HuH-7.5 (cell line): ENCODE measurements around the gene HEXA.
"Not testable (repeated sequence)": the region's sequence is repeated elsewhere in the genome, so short reads cannot be mapped to it uniquely, and the experiment has no call there.

Experiments used
- DNase-seq: peaks from one replicate; pipeline ENCODE4 v3.0.0; 2011; ENCODE audit warnings: low spot score

Gene HEXA

DNA sequence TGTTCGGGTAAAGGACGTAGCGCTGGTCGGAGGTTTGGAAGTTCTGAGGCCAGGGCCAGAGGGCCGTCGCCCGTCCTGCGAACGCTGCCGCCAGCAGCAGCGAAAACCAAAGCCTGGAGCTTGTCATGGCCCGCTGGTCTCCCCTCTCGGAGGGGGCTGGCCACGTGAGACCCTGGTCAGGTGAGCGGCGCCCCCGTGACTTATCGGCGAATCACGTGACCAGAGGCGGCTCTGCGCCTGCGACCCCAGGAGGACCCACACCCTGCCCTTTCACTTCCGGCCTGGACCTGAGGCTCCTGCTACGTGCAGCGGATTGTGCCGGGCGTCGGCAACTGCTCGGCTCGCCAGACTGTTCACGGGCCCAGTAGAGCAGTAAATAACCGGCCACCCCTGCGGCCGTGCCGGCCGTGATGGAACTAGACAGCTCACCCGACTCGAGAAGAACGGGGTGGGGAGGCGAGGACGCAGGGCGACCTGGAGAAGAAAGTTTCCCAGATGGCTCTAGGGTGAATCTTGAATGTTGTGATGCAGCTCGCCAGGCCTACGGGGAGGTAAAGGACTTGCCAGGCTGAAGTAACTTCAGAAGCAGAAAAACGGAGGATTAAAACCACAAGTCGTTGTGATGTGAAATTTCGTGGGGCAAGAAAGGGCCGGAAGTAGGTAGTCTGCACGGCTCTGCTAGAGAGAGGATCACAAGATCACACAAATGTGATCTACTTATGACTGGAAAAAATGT lies at the start of gene HEXA:
TSS of gene HEXA (minus strand) at position 169 of the 736 bp plus-strand sequence. CDS start at position 127, 42 bp downstream.
- DNase-seq, result peak; percentile 95

DNA sequence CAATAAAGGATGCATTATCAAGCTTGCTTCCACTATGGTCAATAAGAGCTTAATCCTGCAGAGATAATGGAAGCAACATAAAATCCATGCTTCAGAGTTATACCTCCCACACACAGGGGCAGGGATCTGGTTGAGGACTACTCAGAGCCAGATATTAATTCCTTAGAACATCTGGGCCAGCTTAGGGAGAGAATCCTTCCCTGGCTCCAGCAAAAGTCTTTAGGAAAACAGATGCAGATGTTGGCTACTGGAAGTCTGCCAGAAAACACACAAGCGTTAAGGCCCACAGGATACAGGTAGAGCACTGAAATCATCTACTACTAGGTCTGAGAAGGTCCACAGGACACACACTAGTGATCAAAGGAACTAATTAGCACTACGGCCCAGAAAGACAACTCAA lies 47.4 kb upstream of the HEXA start:
- no peak for DNase-seq

DNA sequence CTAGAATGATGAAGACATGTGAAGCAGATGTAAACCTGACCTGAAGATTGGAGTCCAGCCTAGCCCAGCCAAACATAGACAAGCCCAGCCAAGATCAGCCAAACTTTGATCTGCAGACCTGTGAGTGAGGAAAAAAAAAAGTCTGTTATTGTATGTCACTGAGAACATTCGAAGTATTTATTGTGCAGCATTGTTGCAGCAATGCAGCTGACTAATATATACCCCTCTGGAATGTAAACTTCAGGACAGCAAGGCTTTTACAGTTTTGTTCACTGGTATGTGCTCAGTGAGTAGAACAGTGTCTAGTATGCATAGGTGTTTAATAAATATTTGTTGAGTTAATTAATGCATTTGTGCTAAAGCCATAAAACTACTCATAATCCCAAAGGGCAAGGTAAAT lies 45.7 kb upstream of the HEXA start:
- DNase-seq, result no peak

DNA sequence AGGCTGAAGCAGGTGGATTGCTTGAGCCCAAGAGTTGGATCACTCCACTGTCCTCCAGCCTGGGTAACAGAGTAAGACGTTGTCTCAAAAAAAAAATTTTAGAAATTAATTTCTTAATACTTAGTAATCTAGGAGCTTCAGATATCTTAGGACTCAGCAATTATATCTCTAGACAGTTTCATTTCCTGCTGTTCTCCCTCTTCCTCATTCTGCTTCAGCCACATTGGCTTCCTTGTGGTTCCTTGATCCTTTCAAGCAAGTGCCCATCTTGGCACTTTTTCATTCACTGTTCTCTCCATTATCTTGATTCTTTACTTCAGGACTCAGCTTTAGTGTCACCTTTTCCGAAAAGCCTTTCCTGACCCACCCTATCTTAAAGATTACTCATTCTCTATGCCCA lies 44.8 kb upstream of the HEXA start:
- DNase-seq, result no peak

DNA sequence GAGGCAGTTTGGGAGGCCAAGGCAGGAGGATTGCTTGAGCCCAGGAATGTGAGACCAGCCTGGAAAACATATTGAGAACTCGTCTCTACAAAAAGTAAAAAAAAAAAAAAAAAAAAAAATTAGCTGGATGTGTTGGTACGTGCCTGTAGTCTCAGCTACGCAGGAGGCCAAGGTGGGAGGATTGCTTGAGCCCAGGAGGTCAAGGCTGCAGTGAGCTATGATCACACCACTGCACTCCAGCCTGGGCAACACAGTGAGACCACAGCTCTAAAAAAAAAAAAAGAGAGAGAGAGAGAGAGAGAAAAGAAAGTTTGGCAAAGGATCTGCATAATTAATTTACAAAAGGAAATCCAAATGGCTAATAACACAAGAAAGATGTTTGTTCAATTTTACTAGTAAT lies 44.0 kb upstream of the HEXA start:
- not testable (repeated sequence) for DNase-seq

DNA sequence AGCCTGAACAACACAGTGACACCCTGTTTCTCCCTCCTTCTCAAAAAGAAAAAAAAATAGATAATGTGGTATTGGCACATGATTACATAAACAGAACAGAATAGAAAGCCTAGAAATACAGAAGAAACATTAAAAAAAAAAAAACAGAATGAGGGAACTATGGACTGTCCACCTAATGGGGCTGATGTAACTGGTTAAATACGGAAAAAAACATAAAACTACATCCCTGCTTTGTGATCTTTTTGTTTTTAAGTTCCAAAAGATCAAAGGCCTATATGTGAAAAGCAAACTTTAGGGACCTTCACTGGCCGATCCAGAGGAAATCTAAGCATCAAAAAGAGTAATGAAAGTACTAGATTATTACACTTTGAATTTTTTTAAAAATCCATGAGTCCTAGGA lies 39.5 kb upstream of the HEXA start:
- DNase-seq, result no peak

DNA sequence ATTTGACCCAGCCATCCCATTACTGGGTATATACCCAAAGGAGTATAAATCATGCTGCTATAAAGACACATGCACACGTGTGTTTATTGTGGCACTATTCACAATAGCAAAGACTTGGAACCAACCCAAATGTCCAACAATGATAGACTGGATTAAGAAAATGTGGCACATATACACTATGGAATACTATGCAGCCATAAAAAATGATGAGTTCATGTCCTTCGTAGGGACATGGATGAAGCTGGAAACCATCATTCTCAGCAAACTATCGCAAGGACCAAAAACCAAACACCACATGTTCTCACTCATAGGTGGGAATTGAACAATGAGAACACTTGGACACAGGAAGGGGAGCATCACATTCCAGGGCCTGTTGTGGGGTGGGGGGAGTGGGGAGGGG lies 37.5 kb upstream of the HEXA start:
- DNase-seq, result not testable (repeated sequence)

DNA sequence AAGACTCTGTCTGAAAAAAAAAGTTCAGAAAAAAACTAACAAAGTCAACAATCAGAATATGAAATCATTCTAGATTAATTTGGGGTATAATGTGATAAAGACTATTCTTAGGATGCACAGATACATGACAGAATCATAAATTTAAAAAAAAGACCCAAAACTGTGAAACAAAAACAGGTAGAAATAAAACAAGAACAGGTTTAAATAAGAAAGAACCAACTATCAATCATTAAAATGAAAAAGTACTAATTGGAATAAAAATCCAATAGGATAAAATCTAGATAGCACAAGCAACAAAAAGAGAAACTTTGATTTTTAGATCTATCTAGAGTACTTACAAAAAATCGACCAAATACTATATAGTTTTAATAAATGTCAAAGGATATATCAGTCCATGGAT lies 35.7 kb upstream of the HEXA start:
- DNase-seq, result no peak

DNA sequence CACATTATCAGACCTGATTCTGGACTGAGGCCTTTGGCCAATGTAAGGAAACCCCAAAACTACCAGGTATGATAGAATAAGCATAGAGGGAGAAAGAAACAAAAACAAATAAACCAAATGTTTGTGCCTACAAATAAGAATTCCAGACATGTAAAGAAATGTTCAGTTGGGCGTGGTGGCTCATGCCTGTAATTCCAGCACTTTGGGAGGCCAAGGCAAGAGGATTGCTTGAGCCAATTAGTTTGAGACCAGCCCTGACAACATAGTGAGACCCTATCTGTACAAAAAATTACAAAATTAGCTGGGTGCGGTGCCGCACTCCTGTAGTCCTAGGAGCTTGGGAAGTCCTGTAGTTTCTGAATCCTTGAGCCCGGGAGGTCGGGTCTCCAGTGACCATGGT lies 35.3 kb upstream of the HEXA start:
- no peak for DNase-seq

DNA sequence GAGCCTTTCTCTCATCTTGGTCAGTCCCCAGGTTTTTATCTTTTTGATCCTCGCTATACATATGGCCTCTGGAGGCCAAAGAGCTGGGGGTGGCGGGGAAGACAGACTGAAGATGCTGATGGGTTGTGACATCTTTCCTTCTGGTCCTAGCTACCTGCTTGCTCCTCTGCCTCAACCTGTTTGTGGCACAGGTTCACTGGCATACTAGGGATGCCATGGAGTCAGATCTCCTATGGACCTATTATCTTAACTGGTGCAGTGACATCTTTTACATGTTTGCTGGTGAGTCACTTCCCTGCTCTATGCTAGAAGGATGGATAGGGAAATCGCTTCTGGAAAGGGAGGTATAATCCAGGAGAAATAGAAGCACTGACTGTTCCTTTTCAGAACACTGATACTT lies 31.1 kb upstream of the HEXA start:
- no peak for DNase-seq

DNA sequence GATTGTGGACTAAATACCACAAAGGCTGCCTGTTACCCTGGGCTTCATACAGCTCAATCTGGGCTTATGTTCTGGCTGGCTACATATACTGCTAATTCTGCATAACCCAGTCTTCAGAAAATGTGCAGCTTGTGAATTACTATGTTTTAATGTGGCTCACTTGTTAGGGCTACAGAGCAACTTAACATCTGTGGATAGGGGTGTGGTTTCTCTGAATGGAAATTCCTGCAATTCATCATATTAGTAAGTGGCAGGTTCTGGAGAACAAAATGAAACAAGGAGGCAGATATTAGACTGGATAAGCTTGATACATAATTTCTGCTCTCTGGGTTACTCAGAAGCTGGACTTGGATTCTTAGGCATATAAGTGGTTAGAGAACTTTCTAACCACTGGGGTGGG lies 29.0 kb upstream of the HEXA start:
- DNase-seq, result no peak

DNA sequence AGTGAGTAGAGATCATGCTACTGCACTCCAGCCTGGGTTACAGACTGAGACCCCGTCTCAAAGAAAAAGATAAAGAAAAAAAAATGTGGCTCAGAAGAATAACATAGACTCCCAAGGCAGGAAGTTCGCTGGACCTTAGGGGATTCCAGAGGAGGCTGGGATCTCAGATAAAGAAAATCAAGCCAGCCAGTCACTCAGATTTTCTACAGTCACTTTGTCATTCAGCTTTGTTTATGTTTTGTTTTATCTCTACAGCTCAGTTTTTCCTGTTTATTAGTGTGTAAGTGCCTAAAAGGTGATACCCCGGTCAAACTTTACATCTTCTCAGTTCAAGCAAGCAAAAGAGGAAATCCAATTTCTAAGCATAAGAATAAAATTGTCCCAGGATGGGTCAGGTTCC lies 28.5 kb upstream of the HEXA start:
- no peak for DNase-seq

DNA sequence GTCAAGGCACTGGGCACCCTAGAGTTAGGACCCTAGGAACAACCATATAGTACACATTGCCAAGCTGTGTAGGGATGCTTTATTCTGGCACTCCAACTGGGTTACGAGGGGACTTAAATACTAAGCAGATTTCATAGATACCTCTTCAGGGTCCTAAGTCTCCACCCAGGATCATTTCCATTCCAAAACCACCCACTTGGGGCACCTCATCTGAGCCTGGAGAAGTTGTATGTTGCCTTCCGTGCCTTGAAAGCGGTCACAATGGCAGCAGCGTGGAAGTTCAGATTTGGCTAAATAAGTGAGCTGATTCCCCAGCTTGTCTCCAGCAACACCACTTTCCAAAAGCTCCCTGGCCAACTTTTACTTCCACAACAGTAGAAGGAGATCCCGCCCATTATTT lies 26.9 kb upstream of the HEXA start:
- no peak for DNase-seq

DNA sequence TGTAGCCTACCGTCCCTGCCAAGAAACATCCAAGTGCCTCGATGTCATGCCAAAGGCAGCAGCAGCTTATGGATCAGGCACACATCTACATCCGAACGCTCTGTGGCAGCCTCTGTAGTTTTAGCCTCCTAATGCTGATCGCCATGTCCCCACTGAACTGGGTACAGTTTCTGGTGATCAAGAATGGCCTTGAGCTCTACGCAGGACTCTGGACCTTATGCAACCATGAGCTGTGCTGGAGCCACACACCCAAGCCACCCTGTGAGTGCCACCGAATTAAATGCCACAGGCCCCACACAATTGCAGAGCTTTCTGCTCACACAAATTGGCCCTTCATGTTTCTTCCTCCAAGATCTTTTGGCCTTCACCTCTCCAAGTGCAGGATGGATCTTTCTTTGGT lies 22.8 kb upstream of the HEXA start:
- DNase-seq, result no peak

DNA sequence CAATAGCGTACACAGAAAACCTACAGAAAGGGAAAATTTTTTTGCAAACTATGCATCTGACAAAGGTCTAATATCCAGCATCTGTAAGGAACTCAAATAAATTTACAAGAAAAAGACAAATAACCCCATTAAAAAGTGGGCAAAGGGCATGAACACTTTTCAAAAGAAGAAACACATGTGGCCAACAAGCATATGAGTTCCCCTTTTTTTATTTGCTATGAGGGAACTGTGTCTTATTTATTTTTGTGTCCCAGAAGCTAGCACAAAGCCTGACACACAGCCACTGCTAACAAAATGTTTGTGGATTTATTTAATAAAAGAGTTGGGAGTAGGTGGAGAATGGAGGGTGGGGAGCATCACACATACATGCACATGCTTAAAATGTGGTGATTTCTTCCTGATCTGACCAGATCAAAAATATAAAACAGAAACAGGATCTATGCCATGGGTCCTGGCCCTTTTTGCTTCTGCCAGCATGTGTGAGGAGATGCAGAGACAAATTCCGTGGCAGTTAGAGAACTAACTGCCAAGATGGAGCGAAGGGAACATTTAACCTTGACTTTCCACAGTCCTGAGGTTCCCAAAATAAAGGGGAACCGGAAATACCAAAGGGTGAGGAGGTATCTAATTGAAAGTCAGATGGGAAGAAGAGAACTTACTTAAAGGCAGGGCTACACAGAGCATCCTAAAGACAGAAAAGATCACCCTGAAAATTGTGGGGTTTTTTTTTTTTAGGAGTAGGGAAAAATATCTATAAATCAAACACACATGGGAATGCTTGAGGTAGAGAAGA lies 22.2 kb upstream of the HEXA start, which contains the start of gene TMEM202:
TSS of gene TMEM202 (plus strand) at position 510 of the 793 bp plus-strand sequence. CDS start at position 532, 22 bp downstream.
- no peak for DNase-seq

DNA sequence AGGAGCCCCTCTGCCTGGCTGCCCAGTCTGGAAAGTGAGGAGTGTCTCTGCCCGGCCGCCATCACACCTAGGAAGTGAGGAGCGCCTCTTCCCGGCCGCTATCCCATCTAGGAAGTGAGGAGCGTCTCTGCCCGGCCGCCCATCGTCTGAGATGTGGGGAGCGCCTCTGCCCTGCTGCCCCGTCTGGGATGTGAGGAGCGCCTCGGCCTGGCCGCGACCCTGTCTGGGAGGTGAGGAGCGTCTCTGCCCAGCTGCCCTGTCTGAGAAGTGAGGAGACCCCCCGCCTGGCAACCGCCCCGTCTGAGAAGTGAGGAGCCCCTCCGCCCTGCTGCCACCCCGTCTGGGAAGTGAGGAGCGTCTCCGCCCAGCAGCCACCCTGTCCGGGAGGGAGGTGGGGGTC lies 20.5 kb upstream of the HEXA start:
- not testable (repeated sequence) for DNase-seq

DNA sequence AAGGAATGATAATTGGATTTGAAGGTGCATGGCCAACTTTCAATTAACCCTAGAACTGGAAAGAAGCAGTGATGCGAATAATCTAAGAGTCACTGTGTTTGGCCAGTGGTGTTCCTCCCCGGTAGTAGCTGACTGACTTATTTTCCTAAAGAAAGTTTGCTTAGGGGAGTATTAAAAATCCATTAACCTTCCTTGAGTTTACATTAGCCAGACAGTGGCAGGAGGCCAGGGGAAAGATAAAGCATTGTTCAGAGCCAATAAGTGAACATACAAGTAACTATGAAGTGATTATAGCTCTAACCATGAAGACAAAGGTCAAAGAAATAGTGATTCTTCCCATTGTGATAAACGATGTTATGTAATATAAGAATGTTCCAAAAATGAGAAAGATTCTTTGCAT lies 13.4 kb upstream of the HEXA start:
- DNase-seq, result no peak

DNA sequence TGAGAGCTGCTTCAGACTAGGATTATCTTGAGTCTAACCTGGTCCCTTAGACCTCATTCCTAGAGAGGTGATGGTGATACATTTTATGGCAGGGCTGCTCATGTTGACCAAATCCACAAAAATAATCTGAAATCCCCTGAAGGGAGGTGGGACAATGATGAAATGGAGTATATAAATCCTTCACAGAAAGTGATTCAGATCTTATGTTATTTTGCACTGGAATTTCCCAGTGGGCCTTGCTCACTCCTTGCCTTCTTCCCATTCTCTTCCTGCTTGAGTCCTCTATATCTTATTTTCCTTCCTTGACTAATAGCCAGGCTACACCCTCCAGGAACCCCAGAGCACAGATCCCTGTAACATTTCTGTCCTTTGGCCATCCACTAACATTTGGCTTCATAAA lies 11.9 kb upstream of the HEXA start:
- DNase-seq, result no peak

DNA sequence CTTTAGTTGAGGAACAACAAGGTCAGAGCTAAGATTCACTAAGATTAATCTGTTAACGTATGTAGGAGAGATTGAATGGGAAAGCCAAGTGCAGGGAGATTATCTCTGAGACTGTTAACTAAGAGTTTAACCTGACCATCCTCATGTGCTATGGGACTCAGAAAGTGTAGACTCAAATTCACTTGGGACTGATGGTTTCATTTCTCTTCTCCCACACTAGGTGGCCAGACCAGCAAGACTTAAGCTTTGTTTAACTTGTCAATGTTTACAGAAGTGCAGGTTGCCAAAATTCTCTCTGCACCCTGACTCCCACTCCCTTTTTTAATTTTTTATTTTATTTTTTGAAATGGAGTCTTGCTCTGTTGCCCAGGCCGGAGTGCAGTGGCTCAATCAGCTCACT lies 6.3 kb upstream of the HEXA start:
- no peak for DNase-seq

DNA sequence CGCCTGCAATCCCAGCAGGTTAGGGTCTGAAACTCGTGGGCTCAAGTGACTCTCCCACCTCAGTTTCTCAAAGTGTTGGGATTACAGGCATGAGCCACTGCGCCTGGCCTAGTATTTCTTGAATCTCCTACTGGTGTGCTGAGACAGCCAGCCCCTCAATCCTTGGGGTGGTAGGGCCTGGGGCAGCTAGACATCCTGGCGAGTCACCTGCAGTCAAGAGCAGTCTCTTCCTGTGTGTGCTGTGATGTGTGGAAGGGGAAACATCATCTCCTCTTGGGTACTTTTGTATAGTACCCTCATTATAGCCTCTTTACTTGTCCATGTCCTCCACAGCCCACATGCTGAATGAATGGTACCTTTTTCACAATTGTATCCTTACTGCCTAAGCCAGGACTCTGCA lies 4.9 kb upstream of the HEXA start:
- DNase-seq, result no peak

DNA sequence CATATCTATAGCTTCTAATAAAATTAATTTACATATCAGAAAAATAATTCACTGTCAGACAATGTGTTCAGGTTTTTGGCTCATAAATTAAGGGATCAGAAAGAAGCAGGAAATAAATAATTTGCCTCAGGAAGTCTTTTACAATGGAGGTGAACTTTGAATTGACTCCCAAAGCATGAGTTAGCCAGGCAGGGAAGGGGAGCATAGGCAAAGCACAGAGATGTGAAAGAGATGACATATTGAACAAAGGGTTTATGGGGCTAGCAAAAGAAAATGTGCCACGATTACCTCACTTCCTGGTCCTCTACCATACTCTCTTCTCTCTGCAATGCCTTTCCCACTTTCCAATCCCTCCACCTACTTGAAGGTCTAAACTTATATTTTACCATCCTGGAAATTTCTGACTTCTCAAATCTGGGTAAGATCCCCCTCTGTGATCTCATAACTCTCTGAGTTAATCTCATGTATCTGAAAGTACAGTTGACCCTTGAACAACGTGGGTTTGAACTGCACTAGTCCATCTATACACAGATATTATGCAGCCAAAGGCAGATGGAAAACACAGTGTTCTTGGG lies 4.1 kb upstream of the HEXA start:
- no peak for DNase-seq

DNA sequence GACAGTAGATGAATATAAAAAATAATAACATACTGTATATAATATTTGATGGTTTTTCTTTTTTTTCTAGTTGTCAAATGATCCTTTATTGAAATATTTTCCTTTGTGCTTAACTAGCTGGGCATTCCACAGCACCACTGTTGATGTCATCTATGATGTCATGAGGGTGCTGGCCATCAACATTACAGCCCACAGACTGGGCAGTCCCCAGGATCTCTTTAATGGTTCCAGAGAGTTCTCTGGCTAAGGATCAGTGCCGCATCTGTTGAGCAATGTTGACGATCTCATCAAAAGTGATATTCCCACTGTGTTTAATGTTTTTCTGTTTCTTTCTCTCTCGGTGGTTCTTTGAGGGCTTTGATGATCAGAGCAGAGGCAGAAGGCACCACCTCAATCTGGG lies 3.3 kb upstream of the HEXA start:
- not testable (repeated sequence) for DNase-seq

DNA sequence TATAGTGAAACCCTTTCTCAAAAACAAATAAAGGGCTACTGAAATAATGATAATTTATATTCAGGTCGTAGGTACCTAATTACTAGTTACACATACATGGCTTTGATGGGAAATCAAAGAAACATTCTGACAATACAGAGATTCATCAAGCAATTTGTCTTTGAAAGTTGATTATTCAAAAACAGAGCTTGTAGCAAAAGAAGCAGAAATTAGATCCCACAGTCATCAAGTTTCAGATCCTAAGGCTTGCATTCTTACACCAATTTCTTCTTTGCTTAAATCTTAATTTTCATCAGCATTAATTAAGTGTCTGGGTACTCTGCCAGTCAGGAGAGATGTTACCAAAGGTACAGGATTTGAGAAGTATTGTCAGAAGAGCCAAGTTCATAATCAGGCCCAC lies 1.5 kb upstream of the HEXA start:
- no peak for DNase-seq
